K562 (cell line): Measurements from ENCODE around the gene TAF3. TPM values are rescaled to one million over a fixed set of nuclear protein-coding genes. Genes with fewer than 3 reads are reported as not detected.
A peak's percentile ranks its signal among the peaks of the same experiment; 100 is the strongest.

Experiments used
- ETV5 ChIP-seq: sonication (generic); formaldehyde crosslinking; IDR thresholded peaks from 2 replicates; pipeline ENCODE4 v1.4.0; 2020; ENCODE audit warnings: low read depth, mild to moderate bottlenecking, missing genetic modification reagents
- HNRNPLL ChIP-seq: fragments of 200-400 bp; formaldehyde crosslinking; IDR thresholded peaks from 2 replicates; pipeline ENCODE4 v1.6.1; 2017; ENCODE audit warnings: low read length, low read depth, mild to moderate bottlenecking; ENCODE audit not compliant: poor library complexity, severe bottlenecking
- KLF1 ChIP-seq: fragments of 450-650 bp; IDR thresholded peaks from 2 replicates; pipeline ENCODE4 v1.6.1; 2016; ENCODE audit warnings: missing genetic modification characterization, missing compliant biosample characterization
- KLF16 ChIP-seq: IDR thresholded peaks from 2 replicates; pipeline ENCODE4 v1.6.1; 2016; ENCODE audit warnings: antibody characterized with exemption
- LEF1 ChIP-seq: fragments of 450-650 bp; IDR thresholded peaks from 2 replicates; pipeline ENCODE4 v1.6.1; 2016; ENCODE audit warnings: mild to moderate bottlenecking
- MYC ChIP-seq, 2 experiments: fragments of 250-450 bp in 1 of 2; sonication (Bioruptor Pico) in 1 of 2; IDR thresholded peaks; 2 replicates each; pipeline versions ENCODE4 v1.5.1 to v1.6.1; 2012 to 2021; ENCODE audit warnings: low read depth in 2 of 2, borderline replicate concordance in 1 of 2, improper control_type of control experiment in 1 of 2, low read length in 1 of 2, mild to moderate bottlenecking in 1 of 2, moderate library complexity in 1 of 2
- PTTG1 ChIP-seq: fragments of 450-650 bp; IDR thresholded peaks from 2 replicates; pipeline ENCODE4 v1.6.1; 2016; ENCODE audit warnings: low read depth, mild to moderate bottlenecking, missing genetic modification characterization, missing compliant biosample characterization
- SMARCB1 ChIP-seq: IDR thresholded peaks from 2 replicates; pipeline ENCODE4 v1.6.1; 2011; ENCODE audit warnings: improper control_type of control experiment, low read depth; ENCODE audit not compliant: insufficient read length
- SRSF1 ChIP-seq: fragments of 200-400 bp; formaldehyde crosslinking; IDR thresholded peaks from 2 replicates; pipeline ENCODE4 v1.6.1; 2017; ENCODE audit warnings: mild to moderate bottlenecking, low read depth, low read length, moderate library complexity
- ZEB2 ChIP-seq: fragments of 450-650 bp; IDR thresholded peaks from 2 replicates; pipeline ENCODE4 v1.6.1; 2016
- ZNF766 ChIP-seq: fragments of 200-800 bp; sonication (Bioruptor generic); conservative IDR thresholded peaks from 2 replicates; pipeline ENCODE4 v1.6.1; 2016; ENCODE audit warnings: missing genetic modification characterization, missing compliant biosample characterization
- polyA plus RNA-seq, 8 experiments: library from polyadenylated mRNA; depleted of rRNA in 4 of 8; stranded (reverse) in 5 of 8; unstranded in 3 of 8; fragments of >200 nt; fragmentation: Nextera tagmentation in 2 of 8; fragmentation: Illumina TruSeq in 1 of 8; extraction: Ambion mirVana in 2 of 8; extraction: Trizol in 1 of 8; gene quantifications; 2 replicates each; pipeline versions ENCODE4 v1.2.1 to v1.2.3, GENCODE V29; 2011 to 2014; ENCODE audit warnings: inconsistent platforms in 1 of 8, missing spikeins in 1 of 8
- total RNA-seq, 7 experiments: library from RNA; depleted of rRNA in 6 of 7; stranded (reverse); fragments of >200 nt in 6 of 7; fragmentation: Illumina TruSeq in 2 of 7; extraction: Trizol in 2 of 7; gene quantifications; 2 replicates each; pipeline versions ENCODE4 v1.2.1 to v1.2.3, GENCODE V29; 2011 to 2021; ENCODE audit warnings: low replicate concordance in 1 of 7
- TF ChIP-seq, protein P1 (sequence below): fragments of 150-350 bp; IDR thresholded peaks from 2 replicates; pipeline ENCODE4 v1.6.1; 2014; ENCODE audit warnings: low read depth, mild to moderate bottlenecking, low read length, borderline replicate concordance
- TF ChIP-seq, protein P2 (sequence below): IDR thresholded peaks from 3 replicates; pipeline ENCODE4 v1.6.1; 2011; ENCODE audit warnings: borderline replicate concordance, mild to moderate bottlenecking; ENCODE audit not compliant: insufficient read length, insufficient read depth
- TF ChIP-seq, protein P3 (sequence below): fragments of 250-450 bp; sonication (Bioruptor Pico); IDR thresholded peaks from 2 replicates; pipeline ENCODE4 v1.5.0; 2021; ENCODE audit warnings: mild to moderate bottlenecking, borderline replicate concordance
- TF ChIP-seq, protein P4 (sequence below): IDR thresholded peaks from 3 replicates; pipeline ENCODE4 v1.6.1; 2011; ENCODE audit warnings: borderline replicate concordance, mild to moderate bottlenecking, moderate library complexity; ENCODE audit not compliant: insufficient read length; ENCODE audit errors: extremely low read depth

The TAF3 gene
- total and polyA plus RNA-seq, 9 of the 15 experiments (the other 6 are each of a cell fraction or from before 2014, with no cell fraction given), result 1.5 to 9.9 (median 4.1) TPM

DNA sequence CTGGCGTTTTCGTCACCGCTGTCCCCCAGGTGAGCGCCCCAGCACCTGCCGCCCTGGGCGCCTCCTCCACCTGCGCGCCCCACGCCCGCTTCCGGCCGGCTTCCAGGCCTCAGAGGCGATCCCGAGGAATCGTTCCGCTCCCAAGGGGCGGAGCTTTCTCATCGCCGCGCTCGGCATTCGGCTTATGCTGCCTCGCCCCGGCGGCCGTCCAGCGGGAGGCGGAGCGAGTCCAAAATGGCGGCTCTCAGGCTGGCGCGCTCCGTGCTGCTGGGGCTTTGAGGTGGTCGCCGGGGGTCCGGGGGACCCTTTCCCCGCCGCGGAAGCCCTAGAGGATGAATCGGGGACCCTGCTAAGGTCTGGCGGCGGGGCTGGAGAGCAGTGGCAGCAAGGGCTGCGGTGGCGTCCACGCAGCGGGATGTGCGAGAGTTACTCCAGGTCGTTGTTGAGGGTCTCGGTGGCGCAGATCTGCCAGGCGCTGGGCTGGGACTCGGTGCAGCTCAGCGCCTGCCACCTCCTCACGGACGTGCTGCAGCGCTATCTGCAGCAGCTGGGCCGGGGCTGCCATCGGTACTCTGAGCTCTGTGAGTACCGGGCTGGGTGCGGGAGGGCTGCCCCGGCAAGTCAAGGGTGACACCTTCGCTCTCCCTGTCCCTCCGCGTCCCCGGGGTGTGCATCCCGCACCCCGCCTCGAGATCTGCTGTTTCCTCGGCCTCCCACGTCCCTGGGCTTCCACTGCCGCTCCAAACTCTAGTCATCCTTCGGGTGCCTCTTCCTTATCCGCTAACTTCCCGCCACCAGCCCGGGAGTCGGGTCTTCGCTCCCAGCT, at the start of gene TAF3 (continued):
- TF ChIP-seq, protein P1, sequence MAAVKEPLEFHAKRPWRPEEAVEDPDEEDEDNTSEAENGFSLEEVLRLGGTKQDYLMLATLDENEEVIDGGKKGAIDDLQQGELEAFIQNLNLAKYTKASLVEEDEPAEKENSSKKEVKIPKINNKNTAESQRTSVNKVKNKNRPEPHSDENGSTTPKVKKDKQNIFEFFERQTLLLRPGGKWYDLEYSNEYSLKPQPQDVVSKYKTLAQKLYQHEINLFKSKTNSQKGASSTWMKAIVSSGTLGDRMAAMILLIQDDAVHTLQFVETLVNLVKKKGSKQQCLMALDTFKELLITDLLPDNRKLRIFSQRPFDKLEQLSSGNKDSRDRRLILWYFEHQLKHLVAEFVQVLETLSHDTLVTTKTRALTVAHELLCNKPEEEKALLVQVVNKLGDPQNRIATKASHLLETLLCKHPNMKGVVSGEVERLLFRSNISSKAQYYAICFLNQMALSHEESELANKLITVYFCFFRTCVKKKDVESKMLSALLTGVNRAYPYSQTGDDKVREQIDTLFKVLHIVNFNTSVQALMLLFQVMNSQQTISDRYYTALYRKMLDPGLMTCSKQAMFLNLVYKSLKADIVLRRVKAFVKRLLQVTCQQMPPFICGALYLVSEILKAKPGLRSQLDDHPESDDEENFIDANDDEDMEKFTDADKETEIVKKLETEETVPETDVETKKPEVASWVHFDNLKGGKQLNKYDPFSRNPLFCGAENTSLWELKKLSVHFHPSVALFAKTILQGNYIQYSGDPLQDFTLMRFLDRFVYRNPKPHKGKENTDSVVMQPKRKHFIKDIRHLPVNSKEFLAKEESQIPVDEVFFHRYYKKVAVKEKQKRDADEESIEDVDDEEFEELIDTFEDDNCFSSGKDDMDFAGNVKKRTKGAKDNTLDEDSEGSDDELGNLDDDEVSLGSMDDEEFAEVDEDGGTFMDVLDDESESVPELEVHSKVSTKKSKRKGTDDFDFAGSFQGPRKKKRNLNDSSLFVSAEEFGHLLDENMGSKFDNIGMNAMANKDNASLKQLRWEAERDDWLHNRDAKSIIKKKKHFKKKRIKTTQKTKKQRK, result no peak
- 0 out of 2 replicates have a peak, but pooled peaks have one; percentile 27 for TF ChIP-seq KLF16
- no peak for TF ChIP-seq SRSF1
- no peak for TF ChIP-seq LEF1
- TF ChIP-seq PTTG1 (tag), result no peak
- 0 out of 2 replicates have a peak, but pooled peaks have one; percentile 68 for TF ChIP-seq KLF1
- TF ChIP-seq, protein P2, sequence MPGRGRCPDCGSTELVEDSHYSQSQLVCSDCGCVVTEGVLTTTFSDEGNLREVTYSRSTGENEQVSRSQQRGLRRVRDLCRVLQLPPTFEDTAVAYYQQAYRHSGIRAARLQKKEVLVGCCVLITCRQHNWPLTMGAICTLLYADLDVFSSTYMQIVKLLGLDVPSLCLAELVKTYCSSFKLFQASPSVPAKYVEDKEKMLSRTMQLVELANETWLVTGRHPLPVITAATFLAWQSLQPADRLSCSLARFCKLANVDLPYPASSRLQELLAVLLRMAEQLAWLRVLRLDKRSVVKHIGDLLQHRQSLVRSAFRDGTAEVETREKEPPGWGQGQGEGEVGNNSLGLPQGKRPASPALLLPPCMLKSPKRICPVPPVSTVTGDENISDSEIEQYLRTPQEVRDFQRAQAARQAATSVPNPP, result no peak
- peak; percentile 83 for TF ChIP-seq MYC (IDR thresholded peaks at IDR 0.05; ENCODE audit: low read depth, low read length)
- TF ChIP-seq MYC (CRISPR knock-in tag; IDR thresholded peaks at IDR 0.05; ENCODE audit: borderline replicate concordance, low read depth), result no peak
- no peak for TF ChIP-seq SMARCB1
- peak; percentile 99 for TF ChIP-seq ETV5 (CRISPR knock-in tag)
- TF ChIP-seq ZNF766 (CRISPR knock-in tag), result no peak
- TF ChIP-seq, protein P3, sequence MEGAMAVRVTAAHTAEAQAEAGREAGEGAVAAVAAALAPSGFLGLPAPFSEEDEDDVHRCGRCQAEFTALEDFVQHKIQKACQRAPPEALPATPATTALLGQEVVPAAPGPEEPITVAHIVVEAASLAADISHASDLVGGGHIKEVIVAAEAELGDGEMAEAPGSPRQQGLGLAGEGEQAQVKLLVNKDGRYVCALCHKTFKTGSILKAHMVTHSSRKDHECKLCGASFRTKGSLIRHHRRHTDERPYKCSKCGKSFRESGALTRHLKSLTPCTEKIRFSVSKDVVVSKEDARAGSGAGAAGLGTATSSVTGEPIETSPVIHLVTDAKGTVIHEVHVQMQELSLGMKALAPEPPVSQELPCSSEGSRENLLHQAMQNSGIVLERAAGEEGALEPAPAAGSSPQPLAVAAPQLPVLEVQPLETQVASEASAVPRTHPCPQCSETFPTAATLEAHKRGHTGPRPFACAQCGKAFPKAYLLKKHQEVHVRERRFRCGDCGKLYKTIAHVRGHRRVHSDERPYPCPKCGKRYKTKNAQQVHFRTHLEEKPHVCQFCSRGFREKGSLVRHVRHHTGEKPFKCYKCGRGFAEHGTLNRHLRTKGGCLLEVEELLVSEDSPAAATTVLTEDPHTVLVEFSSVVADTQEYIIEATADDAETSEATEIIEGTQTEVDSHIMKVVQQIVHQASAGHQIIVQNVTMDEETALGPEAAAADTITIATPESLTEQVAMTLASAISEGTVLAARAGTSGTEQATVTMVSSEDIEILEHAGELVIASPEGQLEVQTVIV (CRISPR knock-in tag), result no peak
- TF ChIP-seq HNRNPLL, result peak; percentile 67
- TF ChIP-seq, protein P4, sequence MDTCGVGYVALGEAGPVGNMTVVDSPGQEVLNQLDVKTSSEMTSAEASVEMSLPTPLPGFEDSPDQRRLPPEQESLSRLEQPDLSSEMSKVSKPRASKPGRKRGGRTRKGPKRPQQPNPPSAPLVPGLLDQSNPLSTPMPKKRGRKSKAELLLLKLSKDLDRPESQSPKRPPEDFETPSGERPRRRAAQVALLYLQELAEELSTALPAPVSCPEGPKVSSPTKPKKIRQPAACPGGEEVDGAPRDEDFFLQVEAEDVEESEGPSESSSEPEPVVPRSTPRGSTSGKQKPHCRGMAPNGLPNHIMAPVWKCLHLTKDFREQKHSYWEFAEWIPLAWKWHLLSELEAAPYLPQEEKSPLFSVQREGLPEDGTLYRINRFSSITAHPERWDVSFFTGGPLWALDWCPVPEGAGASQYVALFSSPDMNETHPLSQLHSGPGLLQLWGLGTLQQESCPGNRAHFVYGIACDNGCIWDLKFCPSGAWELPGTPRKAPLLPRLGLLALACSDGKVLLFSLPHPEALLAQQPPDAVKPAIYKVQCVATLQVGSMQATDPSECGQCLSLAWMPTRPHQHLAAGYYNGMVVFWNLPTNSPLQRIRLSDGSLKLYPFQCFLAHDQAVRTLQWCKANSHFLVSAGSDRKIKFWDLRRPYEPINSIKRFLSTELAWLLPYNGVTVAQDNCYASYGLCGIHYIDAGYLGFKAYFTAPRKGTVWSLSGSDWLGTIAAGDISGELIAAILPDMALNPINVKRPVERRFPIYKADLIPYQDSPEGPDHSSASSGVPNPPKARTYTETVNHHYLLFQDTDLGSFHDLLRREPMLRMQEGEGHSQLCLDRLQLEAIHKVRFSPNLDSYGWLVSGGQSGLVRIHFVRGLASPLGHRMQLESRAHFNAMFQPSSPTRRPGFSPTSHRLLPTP, result no peak
- TF ChIP-seq ZEB2, result peak; percentile 99
